Coronary artery (tissue), 2 donors: Measurements from ENCODE around the gene NELL2.
A peak's percentile ranks its signal among the peaks of the same experiment; 100 is the strongest.
"Not testable (repeated sequence)": the region's sequence is repeated elsewhere in the genome, so short reads cannot be mapped to it uniquely, and the experiment has no call there.

Experiments
- DNase-seq: peaks from one replicate; pipeline ENCODE4 v3.0.0-alpha.2; 2017; ENCODE audit warnings: low spot score
- H3K27ac ChIP-seq, 2 donors: fragments of 200-600 bp; sonication (generic); one replicate each; pipeline ENCODE4 v1.5.1; 2016 to 2019
- H3K4me3 ChIP-seq: fragments of 200-600 bp; sonication (generic); 2 replicates; pipeline ENCODE4 v1.5.1; 2016; ENCODE audit warnings: mild to moderate bottlenecking, moderate library complexity
- CTCF ChIP-seq: fragments of 200-600 bp; sonication (generic); IDR thresholded peaks from one replicate; pipeline ENCODE4 v1.5.1; 2019; ENCODE audit warnings: antibody characterized with exemption

NELL2 gene

GRCh38 chr12:44875954-44876543 is at the start of gene NELL2:
Gene NELL2, minus strand, starts transcription at chr12:44876315. Its CDS starts 446 bp downstream, at chr12:44875869.
- TF ChIP-seq CTCF, result no peak
- Histone ChIP-seq H3K4me3 (peak within 1 kb of the TSS; percentile 70), H3K27ac (no peak within 1 kb of the TSS)
- no peak for DNase-seq

- no peak overlapping the region for H3K4me3 ChIP-seq
- DNase-seq, result no peak
- no peak overlapping the region for H3K27ac ChIP-seq
- no peak for TF ChIP-seq CTCF
Observed at GRCh38 chr12:44921736-44922135, 45.6 kb upstream of the NELL2 start.

GRCh38 chr12:44917141-44917540 is 41.0 kb upstream of the NELL2 start:
- no peak for DNase-seq
- no peak for TF ChIP-seq CTCF
- Histone ChIP-seq H3K4me3 (no peak overlapping the region), H3K27ac (no peak overlapping the region)

GRCh38 chr12:44915958-44916357 is 39.8 kb upstream of the NELL2 start:
- Histone ChIP-seq H3K27ac (no peak overlapping the region), H3K4me3 (no peak overlapping the region)
- no peak for DNase-seq
- TF ChIP-seq CTCF, result no peak

- no peak for DNase-seq
- Histone ChIP-seq H3K4me3 (no peak overlapping the region), H3K27ac (no peak overlapping the region)
- no peak for TF ChIP-seq CTCF
Observed at GRCh38 chr12:44904321-44904720, 28.2 kb upstream of the NELL2 start.

- not testable (repeated sequence) for H3K4me3 ChIP-seq, H3K27ac ChIP-seq, DNase-seq
Observed at GRCh38 chr12:44898108-44898507, 22.0 kb upstream of the NELL2 start.

- DNase-seq, result no peak
- Histone ChIP-seq H3K27ac (no peak overlapping the region), H3K4me3 (no peak overlapping the region)
- TF ChIP-seq CTCF, result no peak
Observed at GRCh38 chr12:44889926-44890325, 13.8 kb upstream of the NELL2 start.
